ENCODE results near the gene CHRNE. TPM values are rescaled to one million over a fixed set of nuclear protein-coding genes. Genes with fewer than 3 reads are reported as not detected.

Gene CHRNE
- total RNA-seq, 2 experiments from 2014 or later, result 3.2 to 3.7 TPM

GRCh38 chr17:4938688-4939545 lies 36.0 kb upstream of the CHRNE start:
- TF ChIP-seq, protein P1, sequence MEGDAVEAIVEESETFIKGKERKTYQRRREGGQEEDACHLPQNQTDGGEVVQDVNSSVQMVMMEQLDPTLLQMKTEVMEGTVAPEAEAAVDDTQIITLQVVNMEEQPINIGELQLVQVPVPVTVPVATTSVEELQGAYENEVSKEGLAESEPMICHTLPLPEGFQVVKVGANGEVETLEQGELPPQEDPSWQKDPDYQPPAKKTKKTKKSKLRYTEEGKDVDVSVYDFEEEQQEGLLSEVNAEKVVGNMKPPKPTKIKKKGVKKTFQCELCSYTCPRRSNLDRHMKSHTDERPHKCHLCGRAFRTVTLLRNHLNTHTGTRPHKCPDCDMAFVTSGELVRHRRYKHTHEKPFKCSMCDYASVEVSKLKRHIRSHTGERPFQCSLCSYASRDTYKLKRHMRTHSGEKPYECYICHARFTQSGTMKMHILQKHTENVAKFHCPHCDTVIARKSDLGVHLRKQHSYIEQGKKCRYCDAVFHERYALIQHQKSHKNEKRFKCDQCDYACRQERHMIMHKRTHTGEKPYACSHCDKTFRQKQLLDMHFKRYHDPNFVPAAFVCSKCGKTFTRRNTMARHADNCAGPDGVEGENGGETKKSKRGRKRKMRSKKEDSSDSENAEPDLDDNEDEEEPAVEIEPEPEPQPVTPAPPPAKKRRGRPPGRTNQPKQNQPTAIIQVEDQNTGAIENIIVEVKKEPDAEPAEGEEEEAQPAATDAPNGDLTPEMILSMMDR (IDR thresholded peaks at IDR 0.05), result no peak
- DNase-seq (no peak), ATAC-seq (ENCODE audit: poor library complexity) (no peak)
- no peaks in the 10 kb centered on the region for H3K9me3 ChIP-seq (ENCODE audit: control insufficient read depth in 1 of 2, insufficient read depth in 1 of 2, low read length in 2 of 2)
- peaks cover 64% of the 10 kb centered on the region for H3K4me1 ChIP-seq (ENCODE audit: insufficient read depth, low read length)
- ChIA-PET CTCF (interaction anchor here (0.5 to 2.0 kb wide), 7 partner anchors 28 to 500 kb away, joined by 3 to 14 read pairs (median 4); partner anchors contain the start of genes C1QBP, CAMTA2, CHRNE and SPAG7), POLR2A (interaction anchor here (0.9 to 6.2 kb wide), 20 partner anchors 10 to 795 kb away, joined by 3 to 195 read pairs (median 8); partner anchors contain the start of genes C17orf107, CAMTA2, CHRNE and CYB5D2)
- intact Hi-C loops (cut with DNase I, micrococcal nuclease), result loop anchor here in 1 of 2 experiments (2.0 kb wide), 2 partner anchors 30 to 60 kb away; no protein-coding TSS in a partner anchor
- H3K4me1 Mint-ChIP-seq (ENCODE audit: low read depth), result peaks cover 58% of the 10 kb centered on the region
- no peaks in the 10 kb centered on the region for H3K27me3 ChIP-seq (ENCODE audit: control insufficient read depth in 1 of 2, insufficient read depth in 2 of 2, low read length in 2 of 2)
- peak overlapping the region; percentile 99 for H3K4me3 Mint-ChIP-seq
- H3K27me3 Mint-ChIP-seq, result no peaks in the 10 kb centered on the region
- peaks cover 44% of the 10 kb centered on the region for H3K36me3 ChIP-seq (ENCODE audit: insufficient read depth, low read length)
- H3K27ac Mint-ChIP-seq, result peak overlapping the region; percentile 90
- H3K36me3 Mint-ChIP-seq (ENCODE audit: low read depth), result peaks cover 55% of the 10 kb centered on the region
- H3K4me3 ChIP-seq (ENCODE audit: low read length), result peak overlapping the region; percentile 100
- H3K27ac ChIP-seq (ENCODE audit: low read depth in 1 of 2, low read length in 2 of 2), result peak overlapping the region; percentile 77 to 83
- H3K9me3 Mint-ChIP-seq, result no peaks in the 10 kb centered on the region

- Mint-ChIP-seq H3K27me3 (no peaks in the 10 kb centered on the region), H3K4me1 (ENCODE audit: low read depth) (peaks cover 59% of the 10 kb centered on the region), H3K36me3 (ENCODE audit: low read depth) (peaks cover 53% of the 10 kb centered on the region), H3K27ac (peak overlapping the region; percentile 90), H3K9me3 (no peaks in the 10 kb centered on the region), H3K4me3 (peak overlapping the region; percentile 99)
- ChIA-PET POLR2A (interaction anchor here (1.1 to 6.2 kb wide), 2 partner anchors 11 to 29 kb away, joined by 3 to 137 read pairs; partner anchors contain the start of genes ENO3 and PFN1), CTCF (no interaction called here)
- intact Hi-C loops (cut with DNase I, micrococcal nuclease), result loop anchor here in 1 of 2 experiments (2.0 kb wide), 2 partner anchors 29 to 61 kb away; no protein-coding TSS in a partner anchor
- Histone ChIP-seq H3K9me3 (ENCODE audit: control insufficient read depth in 1 of 2, insufficient read depth in 1 of 2, low read length in 2 of 2) (no peaks in the 10 kb centered on the region), H3K36me3 (ENCODE audit: insufficient read depth, low read length) (peaks cover 36% of the 10 kb centered on the region), H3K27ac (ENCODE audit: low read depth in 1 of 2, low read length in 2 of 2) (no peak overlapping the region), H3K4me1 (ENCODE audit: insufficient read depth, low read length) (peaks cover 64% of the 10 kb centered on the region), H3K27me3 (ENCODE audit: control insufficient read depth in 1 of 2, insufficient read depth in 2 of 2, low read length in 2 of 2) (no peaks in the 10 kb centered on the region), H3K4me3 (ENCODE audit: low read length) (no peak overlapping the region)
- DNase-seq (peak in 1 of 14 experiments; percentile 23), ATAC-seq (ENCODE audit: poor library complexity) (no peak)
- TF ChIP-seq, protein P1 (IDR thresholded peaks at IDR 0.05), result no peak
Observed at GRCh38 chr17:4938069-4938491, 35.2 kb upstream of the CHRNE start.

DNA sequence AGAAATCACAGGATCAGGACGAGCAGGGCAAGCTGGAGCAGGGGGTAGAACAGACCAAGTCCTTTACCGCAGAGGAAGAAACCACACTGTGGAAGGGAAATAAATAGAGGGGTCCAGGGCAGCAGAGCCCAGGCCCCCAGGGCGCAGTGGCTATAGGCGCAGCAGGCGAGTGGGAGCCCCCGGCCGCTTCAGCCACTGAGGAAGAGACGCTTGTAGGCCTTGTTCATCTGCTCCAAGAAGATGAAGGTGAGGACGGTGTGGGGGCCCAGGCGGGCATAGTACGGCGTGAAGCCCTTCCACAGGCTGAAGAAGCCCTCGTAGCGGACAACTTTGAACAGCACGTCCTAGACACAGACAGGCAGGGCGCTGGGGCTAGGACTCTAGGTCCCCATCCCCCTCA lies 34.7 kb upstream of the CHRNE start:
- Histone ChIP-seq H3K4me1 (ENCODE audit: insufficient read depth, low read length) (peaks cover 58% of the 10 kb centered on the region), H3K36me3 (ENCODE audit: insufficient read depth, low read length) (peaks cover 31% of the 10 kb centered on the region), H3K27ac (ENCODE audit: low read depth in 1 of 2, low read length in 2 of 2) (no peak overlapping the region), H3K4me3 (ENCODE audit: low read length) (no peak overlapping the region), H3K9me3 (ENCODE audit: control insufficient read depth in 1 of 2, insufficient read depth in 1 of 2, low read length in 2 of 2) (no peaks in the 10 kb centered on the region), H3K27me3 (ENCODE audit: control insufficient read depth in 1 of 2, insufficient read depth in 2 of 2, low read length in 2 of 2) (no peaks in the 10 kb centered on the region)
- Mint-ChIP-seq H3K4me1 (ENCODE audit: low read depth) (peaks cover 54% of the 10 kb centered on the region), H3K27ac (peak overlapping the region; percentile 90), H3K36me3 (ENCODE audit: low read depth) (peaks cover 48% of the 10 kb centered on the region), H3K27me3 (no peaks in the 10 kb centered on the region), H3K4me3 (peak overlapping the region; percentile 36), H3K9me3 (no peaks in the 10 kb centered on the region)
- DNase-seq, result peak in 1 of 14 experiments; percentile 17
- intact Hi-C loops (cut with DNase I, micrococcal nuclease), result no loop called here
- POLR2A ChIA-PET, result interaction anchor here (1.1 to 6.2 kb wide), 2 partner anchors 12 to 28 kb away, joined by 3 to 137 read pairs; partner anchors contain the start of genes ENO3 and PFN1
- CTCF ChIA-PET, result no interaction called here
- TF ChIP-seq, protein P1 (IDR thresholded peaks at IDR 0.05), result no peak
- no peak for ATAC-seq (ENCODE audit: poor library complexity)
